PC-3 (cell line): ENCODE results near the gene GUCA2B. TPM values are rescaled to one million over a fixed set of nuclear protein-coding genes. Genes with fewer than 3 reads are reported as not detected.

Source experiments
- ATAC-seq: fragments of 200-7000 bp; cut with Tn5 transposase; 2 replicates; pipeline ENCODE4 v1.9.1; 2020; ENCODE audit warnings: mild to moderate bottlenecking, moderate library complexity
- BruUV-seq: library from RNA; stranded (reverse); fragments of 400-500 nt; replicated peaks from 2 replicates; lab custom pipeline; 2021; lab: Mats Ljungman, UMichigan
- CTCF ChIA-PET: fragments of 300-600 bp; sonication (Branson Sonifier 250); formaldehyde crosslinking; loops from one replicate; lab custom pipeline; 2022; ENCODE audit warnings: antibody characterized with exemption; lab: Charles Lee
- POLR2A ChIA-PET: fragments of 300-600 bp; sonication (Branson Sonifier 250); formaldehyde crosslinking; loops from one replicate; lab custom pipeline; 2022; ENCODE audit warnings: antibody characterized with exemption; ENCODE audit not compliant: unreplicated experiment; lab: Charles Lee
- DNase-seq: peaks from one replicate; pipeline ENCODE4 v3.0.0-alpha.2; 2015
- H2AFZ ChIP-seq: fragments of 300-600 bp; sonication (generic); 2 replicates; pipeline ENCODE4 v1.6.0; 2016; ENCODE audit warnings: antibody characterized with exemption, low read length
- H3F3A ChIP-seq: fragments of 300-600 bp; sonication (generic); one replicate; pipeline ENCODE4 v1.6.0; 2017; ENCODE audit warnings: antibody characterized with exemption, low read length, control low read depth, mild to moderate bottlenecking; ENCODE audit not compliant: unreplicated experiment
- H3K27ac ChIP-seq: fragments of 300-600 bp; sonication (generic); 2 replicates; pipeline ENCODE4 v1.5.1; 2016; ENCODE audit warnings: mild to moderate bottlenecking, low read length
- H3K27me3 ChIP-seq: fragments of 300-600 bp; sonication (generic); 2 replicates; pipeline ENCODE4 v1.6.1; 2016; ENCODE audit warnings: low read length, mixed read lengths
- H3K36me3 ChIP-seq: fragments of 300-600 bp; sonication (generic); 2 replicates; pipeline ENCODE4 v1.6.1; 2016; ENCODE audit warnings: low read depth, mixed run types, low read length, mixed read lengths
- H3K4me1 ChIP-seq: fragments of 300-600 bp; sonication (generic); 2 replicates; pipeline ENCODE4 v1.5.1; 2016; ENCODE audit warnings: low read length; ENCODE audit not compliant: insufficient read depth
- H3K4me2 ChIP-seq: fragments of 300-600 bp; sonication (generic); 2 replicates; pipeline ENCODE4 v1.6.0; 2016; ENCODE audit warnings: low read length
- H3K4me3 ChIP-seq: fragments of 300-600 bp; sonication (generic); 2 replicates; pipeline ENCODE4 v1.5.1; 2016; ENCODE audit warnings: mild to moderate bottlenecking, low read length, mixed read lengths
- H3K79me2 ChIP-seq: fragments of 300-600 bp; sonication (generic); 2 replicates; pipeline ENCODE4 v1.6.1; 2017; ENCODE audit warnings: low read length, mixed read lengths
- H3K9ac ChIP-seq: fragments of 300-600 bp; sonication (generic); 2 replicates; pipeline ENCODE4 v1.6.0; 2016; ENCODE audit warnings: mild to moderate bottlenecking, low read length
- H3K9me2 ChIP-seq: fragments of 300-600 bp; sonication (generic); replicated peaks from 2 replicates; pipeline ENCODE4 v1.6.1; 2016; ENCODE audit warnings: mixed run types, low read length, mixed read lengths
- H3K9me3 ChIP-seq: fragments of 300-600 bp; sonication (generic); 2 replicates; pipeline ENCODE4 v1.6.1; 2016; ENCODE audit warnings: low read length, mixed read lengths
- H4K20me1 ChIP-seq: fragments of 300-600 bp; sonication (generic); 2 replicates; pipeline ENCODE4 v1.6.1; 2016; ENCODE audit warnings: low read length, mixed read lengths
- EZH2 ChIP-seq: fragments of 300-600 bp; sonication (generic); IDR thresholded peaks from one replicate; pipeline ENCODE4 v1.6.1; 2017; ENCODE audit warnings: antibody characterized with exemption, mild to moderate bottlenecking, low read length; ENCODE audit not compliant: unreplicated experiment
- EZH2phosphoT487 ChIP-seq: fragments of 300-600 bp; sonication (generic); IDR thresholded peaks from 2 replicates; pipeline ENCODE4 v1.6.1; 2018; ENCODE audit warnings: mild to moderate bottlenecking, antibody characterized with exemption, low read length, borderline replicate concordance
- intact Hi-C: fragments of 100-400 bp; cut with micrococcal nuclease; formaldehyde crosslinking; loops from 2 replicates; pipeline ENCODE4 v1.9.0; 2023
- total RNA-seq: library from RNA; depleted of rRNA; stranded (reverse); fragments of >200 nt; gene quantifications from 2 replicates; pipeline ENCODE4 v1.2.3, GENCODE V29; 2014
- TF ChIP-seq, protein P1 (sequence below): fragments of 300-600 bp; sonication (generic); conservative IDR thresholded peaks from 2 replicates; pipeline ENCODE4 v1.5.1; 2017; ENCODE audit warnings: antibody characterized with exemption, low read depth, mild to moderate bottlenecking, low read length

The GUCA2B gene
- total RNA-seq, 1 experiment from 2014 or later, result not detected

GRCh38 chr1:42157667-42158066 lies 4.5 kb downstream of the GUCA2B start:
- Histone ChIP-seq H3K27ac (no peak overlapping the region), H3K79me2 (no peaks in the 10 kb centered on the region), H3K27me3 (no peaks in the 10 kb centered on the region), H4K20me1 (no peaks in the 10 kb centered on the region), H2AFZ (no peak overlapping the region), H3K9me2 (no peaks in the 10 kb centered on the region), H3K9me3 (no peaks in the 10 kb centered on the region), H3F3A (no peaks in the 10 kb centered on the region), H3K4me3 (no peak overlapping the region), H3K4me1 (no peaks in the 10 kb centered on the region), H3K4me2 (no peak overlapping the region), H3K9ac (no peak overlapping the region), H3K36me3 (no peaks in the 10 kb centered on the region)
- ATAC-seq, result no peak
- no TSS peak for BruUV-seq
- POLR2A ChIA-PET, result no interaction called here
- CTCF ChIA-PET, result no interaction called here
- TF ChIP-seq, protein P1, sequence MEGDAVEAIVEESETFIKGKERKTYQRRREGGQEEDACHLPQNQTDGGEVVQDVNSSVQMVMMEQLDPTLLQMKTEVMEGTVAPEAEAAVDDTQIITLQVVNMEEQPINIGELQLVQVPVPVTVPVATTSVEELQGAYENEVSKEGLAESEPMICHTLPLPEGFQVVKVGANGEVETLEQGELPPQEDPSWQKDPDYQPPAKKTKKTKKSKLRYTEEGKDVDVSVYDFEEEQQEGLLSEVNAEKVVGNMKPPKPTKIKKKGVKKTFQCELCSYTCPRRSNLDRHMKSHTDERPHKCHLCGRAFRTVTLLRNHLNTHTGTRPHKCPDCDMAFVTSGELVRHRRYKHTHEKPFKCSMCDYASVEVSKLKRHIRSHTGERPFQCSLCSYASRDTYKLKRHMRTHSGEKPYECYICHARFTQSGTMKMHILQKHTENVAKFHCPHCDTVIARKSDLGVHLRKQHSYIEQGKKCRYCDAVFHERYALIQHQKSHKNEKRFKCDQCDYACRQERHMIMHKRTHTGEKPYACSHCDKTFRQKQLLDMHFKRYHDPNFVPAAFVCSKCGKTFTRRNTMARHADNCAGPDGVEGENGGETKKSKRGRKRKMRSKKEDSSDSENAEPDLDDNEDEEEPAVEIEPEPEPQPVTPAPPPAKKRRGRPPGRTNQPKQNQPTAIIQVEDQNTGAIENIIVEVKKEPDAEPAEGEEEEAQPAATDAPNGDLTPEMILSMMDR, result no peak
- TF ChIP-seq EZH2 (no peak), EZH2phosphoT487 (no peak)
- intact Hi-C loops, result no loop called here
- no peak for DNase-seq

DNA sequence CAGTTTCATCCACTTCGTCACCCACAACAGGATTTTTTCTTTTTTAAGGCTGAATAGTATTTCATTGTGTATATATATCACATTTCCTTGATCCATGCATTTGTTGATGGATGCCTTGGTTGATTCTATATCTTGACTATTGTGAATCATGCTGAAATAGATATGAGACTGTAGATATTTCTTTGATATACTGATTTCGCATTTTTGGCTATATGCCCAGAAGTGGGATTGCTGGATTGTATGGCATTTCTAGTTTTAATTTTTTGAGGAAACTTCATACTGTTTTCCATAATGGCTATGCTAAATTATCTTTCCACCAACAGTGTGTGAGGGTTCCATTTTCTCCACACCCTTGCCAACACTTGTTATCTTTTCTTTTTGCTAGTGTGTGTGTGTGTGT lies 5.0 kb downstream of the GUCA2B start:
- H3K9ac ChIP-seq, result no peak overlapping the region
- DNase-seq (no peak), ATAC-seq (no peak)
- no peaks in the 10 kb centered on the region for H3K79me2 ChIP-seq
- intact Hi-C loops, result no loop called here
- no TSS peak for BruUV-seq
- no peaks in the 10 kb centered on the region for H3K4me1 ChIP-seq
- no peaks in the 10 kb centered on the region for H3K9me3 ChIP-seq
- ChIA-PET POLR2A (no interaction called here), CTCF (no interaction called here)
- H3K9me2 ChIP-seq, result no peaks in the 10 kb centered on the region
- no peaks in the 10 kb centered on the region for H4K20me1 ChIP-seq
- no peak overlapping the region for H2AFZ ChIP-seq
- H3K27ac ChIP-seq, result no peak overlapping the region
- H3K27me3 ChIP-seq, result no peaks in the 10 kb centered on the region
- H3F3A ChIP-seq, result no peaks in the 10 kb centered on the region
- no peak overlapping the region for H3K4me2 ChIP-seq
- H3K4me3 ChIP-seq, result no peak overlapping the region
- TF ChIP-seq, protein P1, result no peak
- no peak for TF ChIP-seq EZH2phosphoT487
- TF ChIP-seq EZH2, result no peak
- H3K36me3 ChIP-seq, result no peaks in the 10 kb centered on the region

- Histone ChIP-seq H3K36me3 (no peaks in the 10 kb centered on the region), H3K9me2 (no peaks in the 10 kb centered on the region), H3F3A (no peaks in the 10 kb centered on the region), H3K27ac (no peak overlapping the region), H3K9ac (no peak overlapping the region), H3K79me2 (no peaks in the 10 kb centered on the region), H3K4me2 (no peak overlapping the region), H3K9me3 (no peaks in the 10 kb centered on the region), H4K20me1 (no peaks in the 10 kb centered on the region), H3K4me3 (no peak overlapping the region), H3K27me3 (no peaks in the 10 kb centered on the region), H3K4me1 (peaks cover 20% of the 10 kb centered on the region), H2AFZ (no peak overlapping the region)
- BruUV-seq, result no TSS peak
- TF ChIP-seq, protein P1, result no peak
- no peak for TF ChIP-seq EZH2
- intact Hi-C loops, result no loop called here
- ATAC-seq (no peak), DNase-seq (no peak)
- POLR2A ChIA-PET, result no interaction called here
- CTCF ChIA-PET, result no interaction called here
These were observed 9.0 kb downstream of the GUCA2B start for GRCh38 chr1:42162181-42162580.
